Omental fat pad (tissue), 4 donors: ENCODE measurements around the gene SRPRA. TPM values are rescaled to one million over a fixed set of nuclear protein-coding genes. Genes with fewer than 3 reads are reported as not detected.
A peak's percentile ranks its signal among the peaks of the same experiment; 100 is the strongest.

Source experiments
- ATAC-seq: fragments of 150-250 bp; one replicate; pipeline ENCODE4 v1.9.1; 2016; ENCODE audit warnings: mild to moderate bottlenecking, moderate library complexity; ENCODE audit not compliant: low FRiP score
- DNase-seq: peaks from one replicate; pipeline ENCODE4 v3.0.0-alpha.2; 2019; ENCODE audit warnings: low spot score
- CTCF ChIP-seq, 3 donors: fragments of 450-650 bp; IDR thresholded peaks; one replicate each; pipeline ENCODE4 v1.5.1; 2016 to 2017; ENCODE audit warnings: antibody characterized with exemption in 3 of 3, mild to moderate bottlenecking in 3 of 3, moderate library complexity in 2 of 3
- total RNA-seq, 4 donors: library from RNA; depleted of rRNA; stranded (reverse); fragments of >200 nt; gene quantifications; one replicate each; pipeline ENCODE4 v1.1.0, GENCODE V29; 2016

Gene SRPRA
- total RNA-seq, 4 donors from 2014 or later: 83.5 to 109 (median 91.8) TPM

- TF ChIP-seq CTCF (IDR thresholded peaks at IDR 0.05): no peak
- ATAC-seq: peak; percentile 11
- DNase-seq: no peak
These were observed 35.9 kb upstream of the SRPRA start for GRCh38 chr11:126304457-126305075.

GRCh38 chr11:126303623-126304456 is 35.1 kb upstream of the SRPRA start, which contains the start of gene DCPS:
Gene DCPS, plus strand, starts transcription at chr11:126304060. Its CDS starts 21 bp downstream, at chr11:126304081.
- peak; percentile 100 for ATAC-seq

GRCh38 chr11:126297004-126297403 is 28.3 kb upstream of the SRPRA start:
- DNase-seq: no peak
- TF ChIP-seq CTCF (IDR thresholded peaks at IDR 0.05): no peak
- ATAC-seq: no peak

More at GRCh38 chr11:126303623-126304456, 35.1 kb upstream of the SRPRA start, which contains the start of gene DCPS:
- peak; percentile 57 for DNase-seq
- no peak for TF ChIP-seq CTCF (IDR thresholded peaks at IDR 0.05)

GRCh38 chr11:126293726-126294125 is 25.0 kb upstream of the SRPRA start:
- DNase-seq: no peak
- TF ChIP-seq CTCF (IDR thresholded peaks at IDR 0.05): no peak
- no peak for ATAC-seq

GRCh38 chr11:126290887-126291286 is 22.2 kb upstream of the SRPRA start:
- DNase-seq (no peak), ATAC-seq (no peak)
- no peak for TF ChIP-seq CTCF (IDR thresholded peaks at IDR 0.05)

GRCh38 chr11:126288237-126288636 is 19.5 kb upstream of the SRPRA start:
- no peak for ATAC-seq
- no peak for DNase-seq
- no peak for TF ChIP-seq CTCF (IDR thresholded peaks at IDR 0.05)
